Fibroblast of mammary gland (primary cell): ENCODE data around the gene NOC4L.

Experiments
- DNase-seq: peaks from one replicate; pipeline ENCODE4 v3.0.0-alpha.2; 2010; ENCODE audit warnings: low read depth
- H3K4me3 ChIP-seq: 2 replicates; pipeline ENCODE4 v1.5.1; 2011; ENCODE audit warnings: low read depth, mild to moderate bottlenecking, low read length, moderate library complexity; ENCODE audit not compliant: control insufficient read depth
- TF ChIP-seq, protein P1 (sequence below): conservative IDR thresholded peaks from 2 replicates; pipeline ENCODE4 v1.5.1; 2011; ENCODE audit warnings: low read depth, low read length, inconsistent platforms; ENCODE audit not compliant: control insufficient read depth, insufficient read depth

NOC4L gene

GRCh38 chr12:132121283-132121682 is 23.0 kb upstream of the NOC4L start:
- no peak for DNase-seq
- TF ChIP-seq, protein P1, sequence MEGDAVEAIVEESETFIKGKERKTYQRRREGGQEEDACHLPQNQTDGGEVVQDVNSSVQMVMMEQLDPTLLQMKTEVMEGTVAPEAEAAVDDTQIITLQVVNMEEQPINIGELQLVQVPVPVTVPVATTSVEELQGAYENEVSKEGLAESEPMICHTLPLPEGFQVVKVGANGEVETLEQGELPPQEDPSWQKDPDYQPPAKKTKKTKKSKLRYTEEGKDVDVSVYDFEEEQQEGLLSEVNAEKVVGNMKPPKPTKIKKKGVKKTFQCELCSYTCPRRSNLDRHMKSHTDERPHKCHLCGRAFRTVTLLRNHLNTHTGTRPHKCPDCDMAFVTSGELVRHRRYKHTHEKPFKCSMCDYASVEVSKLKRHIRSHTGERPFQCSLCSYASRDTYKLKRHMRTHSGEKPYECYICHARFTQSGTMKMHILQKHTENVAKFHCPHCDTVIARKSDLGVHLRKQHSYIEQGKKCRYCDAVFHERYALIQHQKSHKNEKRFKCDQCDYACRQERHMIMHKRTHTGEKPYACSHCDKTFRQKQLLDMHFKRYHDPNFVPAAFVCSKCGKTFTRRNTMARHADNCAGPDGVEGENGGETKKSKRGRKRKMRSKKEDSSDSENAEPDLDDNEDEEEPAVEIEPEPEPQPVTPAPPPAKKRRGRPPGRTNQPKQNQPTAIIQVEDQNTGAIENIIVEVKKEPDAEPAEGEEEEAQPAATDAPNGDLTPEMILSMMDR = no peak
- no peak overlapping the region for H3K4me3 ChIP-seq

- TF ChIP-seq, protein P1 = no peak
- no peak for DNase-seq
- H3K4me3 ChIP-seq = no peak overlapping the region
These were observed 20.1 kb upstream of the NOC4L start for GRCh38 chr12:132123970-132124765.

- TF ChIP-seq, protein P1 = no peak
- no peak overlapping the region for H3K4me3 ChIP-seq
- no peak for DNase-seq
These were observed 19.4 kb upstream of the NOC4L start for GRCh38 chr12:132124766-132125425.

- TF ChIP-seq, protein P1 = no peak
- H3K4me3 ChIP-seq = no peak overlapping the region
- DNase-seq = no peak
These were observed 18.5 kb upstream of the NOC4L start for GRCh38 chr12:132125736-132126135.

DNA sequence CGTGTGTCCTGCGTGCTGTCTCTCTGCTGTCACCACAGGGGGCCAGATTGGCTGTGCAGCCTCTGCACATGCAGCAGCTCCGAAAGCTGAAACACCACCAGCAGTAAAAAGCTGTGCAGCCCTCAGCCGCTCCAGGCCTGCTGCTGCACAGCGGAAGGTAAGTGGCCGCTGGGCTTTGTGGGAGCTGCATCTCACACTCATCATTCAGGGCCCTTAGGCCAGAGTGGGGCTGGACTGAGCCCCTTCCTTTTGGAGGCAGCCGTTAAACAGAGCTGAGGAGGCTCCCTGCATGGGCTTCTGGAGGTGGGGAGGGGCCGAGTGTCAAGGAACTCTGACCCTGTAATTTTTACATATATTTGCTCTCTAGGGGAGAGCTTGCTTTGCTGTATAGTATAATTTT is 17.2 kb upstream of the NOC4L start:
- no peak overlapping the region for H3K4me3 ChIP-seq
- DNase-seq = no peak
- TF ChIP-seq, protein P1 = no peak

- H3K4me3 ChIP-seq = no peak overlapping the region
- TF ChIP-seq, protein P1 = no peak
- DNase-seq = no peak
These were observed 15.2 kb upstream of the NOC4L start for GRCh38 chr12:132129007-132129406.
